ENCODE data around the gene TXN. TPM values are rescaled to one million over a fixed set of nuclear protein-coding genes. Genes with fewer than 3 reads are reported as not detected.
"Not testable (repeated sequence)": the region's sequence is repeated elsewhere in the genome, so short reads cannot be mapped to it uniquely, and the experiment has no call there.

TXN gene
- total RNA-seq, 1 donor from 2014 or later = 302 TPM

GRCh38 chr9:110197330-110198187, 58.7 kb downstream of the TXN start:
- Histone ChIP-seq H3K9ac (ENCODE audit: low read length) (no peak overlapping the region), H3K27ac (ENCODE audit: low read depth, low read length) (no peak overlapping the region), H3K4me2 (ENCODE audit: low read length) (no peak overlapping the region), H4K20me1 (ENCODE audit: insufficient read depth, low read length) (no peaks in the 10 kb centered on the region), H3K9me3 (ENCODE audit: insufficient read depth, low read depth, low read length) (no peaks in the 10 kb centered on the region), H3K36me3 (ENCODE audit: insufficient read depth, low read length) (no peaks in the 10 kb centered on the region), H3K79me2 (ENCODE audit: insufficient read depth, low read length) (no peaks in the 10 kb centered on the region), H3K4me3 (ENCODE audit: insufficient read depth, low read depth, low read length) (no peak overlapping the region), H3K4me1 (ENCODE audit: insufficient read depth, low read length) (peaks cover 3% of the 10 kb centered on the region), H2AFZ (ENCODE audit: low read depth, low read length) (no peak overlapping the region), H3K27me3 (ENCODE audit: insufficient read depth, low read length) (peaks cover 2% of the 10 kb centered on the region)
- no peak for DNase-seq (ENCODE audit: low read depth)
- H3K36me3 Mint-ChIP-seq (ENCODE audit: low read depth, unreplicated experiment) = no peaks in the 10 kb centered on the region
- no peak for TF ChIP-seq CTCF (IDR thresholded peaks at IDR 0.05; ENCODE audit: insufficient read depth, low read depth, low read length)
- TF ChIP-seq EZH2 (IDR thresholded peaks at IDR 0.05; ENCODE audit: insufficient read depth, low read length) = no peak
- H3K27me3 Mint-ChIP-seq (ENCODE audit: low read depth, unreplicated experiment) = peaks cover 19% of the 10 kb centered on the region
- no peak overlapping the region for H3K4me3 Mint-ChIP-seq (ENCODE audit: unreplicated experiment)
- no peak for FAIRE-seq
- H3K27ac Mint-ChIP-seq (ENCODE audit: unreplicated experiment) = no peak overlapping the region
- peaks cover 8% of the 10 kb centered on the region for H3K4me1 Mint-ChIP-seq (ENCODE audit: low read depth, unreplicated experiment)
- no peaks in the 10 kb centered on the region for H3K9me3 Mint-ChIP-seq (ENCODE audit: unreplicated experiment)

- H3K4me1 Mint-ChIP-seq (ENCODE audit: low read depth, unreplicated experiment); H3K27me3 ChIP-seq (ENCODE audit: insufficient read depth, low read length); H3K4me1 ChIP-seq (ENCODE audit: insufficient read depth, low read length); H3K4me3 ChIP-seq (ENCODE audit: insufficient read depth, low read depth, low read length); H3K27me3 Mint-ChIP-seq (ENCODE audit: low read depth, unreplicated experiment); H2AFZ ChIP-seq (ENCODE audit: low read depth, low read length); H3K36me3 Mint-ChIP-seq (ENCODE audit: low read depth, unreplicated experiment); H3K9me3 Mint-ChIP-seq (ENCODE audit: unreplicated experiment); H3K27ac ChIP-seq (ENCODE audit: low read depth, low read length); H3K27ac Mint-ChIP-seq (ENCODE audit: unreplicated experiment); H3K36me3 ChIP-seq (ENCODE audit: insufficient read depth, low read length); DNase-seq (ENCODE audit: low read depth); H3K9me3 ChIP-seq (ENCODE audit: insufficient read depth, low read depth, low read length); H3K79me2 ChIP-seq (ENCODE audit: insufficient read depth, low read length); H3K4me2 ChIP-seq (ENCODE audit: low read length); H3K9ac ChIP-seq (ENCODE audit: low read length); H4K20me1 ChIP-seq (ENCODE audit: insufficient read depth, low read length); FAIRE-seq; H3K4me3 Mint-ChIP-seq (ENCODE audit: unreplicated experiment): not testable (repeated sequence)
Measured at GRCh38 chr9:110196084-110196499, 60.2 kb downstream of the TXN start.

Other genes starting within 250 kb of the TXN start
- gene C9orf152, start 48.3 kb downstream of the TXN start, total RNA-seq = 0.07 TPM in 1 of 2 replicates, not detected in the other
- not detected in 2 replicates for gene TXNDC8, start 81.4 kb upstream of the TXN start, total RNA-seq